Left ventricle myocardium inferior (tissue), 1 donor: ENCODE results near the gene CNNM4. TPM values are rescaled to one million over a fixed set of nuclear protein-coding genes. Genes with fewer than 3 reads are reported as not detected.

Experiments used
- DNase-seq: peaks from one replicate; pipeline ENCODE4 v3.0.0-alpha.2; 2020
- H3K27ac ChIP-seq: fragments of 200-600 bp; replicated peaks from 2 replicates; pipeline ENCODE4 v1.8.0; 2021
- H3K27me3 ChIP-seq: fragments of 200-600 bp; 2 replicates; pipeline ENCODE4 v1.8.0; 2021; ENCODE audit warnings: low read depth
- H3K36me3 ChIP-seq: fragments of 200-600 bp; 2 replicates; pipeline ENCODE4 v1.8.0; 2021
- H3K4me1 ChIP-seq: fragments of 200-600 bp; 2 replicates; pipeline ENCODE4 v1.8.0; 2021
- H3K4me3 ChIP-seq: fragments of 200-600 bp; 2 replicates; pipeline ENCODE4 v1.8.0; 2021; ENCODE audit warnings: mild to moderate bottlenecking, moderate library complexity
- H3K9me3 ChIP-seq: fragments of 200-600 bp; replicated peaks from 2 replicates; pipeline ENCODE4 v1.8.0; 2021
- CTCF ChIP-seq: fragments of 200-600 bp; IDR thresholded peaks from 2 replicates; pipeline ENCODE4 v1.8.0; 2021; ENCODE audit warnings: antibody characterized with exemption, mild to moderate bottlenecking, borderline replicate concordance
- intact Hi-C: fragments of 100-400 bp; cut with micrococcal nuclease; formaldehyde crosslinking; loops from one replicate; pipeline ENCODE4 v1.11.0; 2022
- total RNA-seq: library from RNA; stranded (reverse); fragmentation: NEBNext Ultra II Directional; extraction: Animal tissue kit (Norgen Biotek cat#: 25700); gene quantifications from one replicate; pipeline ENCODE4 v1.2.1, GENCODE V29; 2021
- donor health status: DM: no; HTN: yes; CAD: no; lungs with severe emphysema.

Gene CNNM4
- total RNA-seq, 1 donor from 2014 or later: 28.9 TPM

- H3K27me3 ChIP-seq: no peaks in the 10 kb centered on the region
- H3K36me3 ChIP-seq: peaks cover 67% of the 10 kb centered on the region
- peaks cover 55% of the 10 kb centered on the region for H3K4me1 ChIP-seq
Measured at GRCh38 chr2:96824079-96824870, 63.6 kb downstream of the CNNM4 start.

GRCh38 chr2:96825057-96825456 is 64.4 kb downstream of the CNNM4 start:
- H3K36me3 ChIP-seq: peaks cover 74% of the 10 kb centered on the region
- intact Hi-C loops: no loop called here

More at GRCh38 chr2:96824079-96824870, 63.6 kb downstream of the CNNM4 start:
- DNase-seq: no peak
- no peak overlapping the region for H3K4me3 ChIP-seq
- no peak for TF ChIP-seq CTCF
- no peaks in the 10 kb centered on the region for H3K9me3 ChIP-seq
- intact Hi-C loops: no loop called here
- no peak overlapping the region for H3K27ac ChIP-seq

GRCh38 chr2:96826546-96827278 is 66.0 kb downstream of the CNNM4 start:
- no peak for DNase-seq
- Histone ChIP-seq H3K4me1 (peaks cover 35% of the 10 kb centered on the region), H3K9me3 (no peaks in the 10 kb centered on the region), H3K27ac (no peak overlapping the region), H3K4me3 (no peak overlapping the region), H3K36me3 (peaks cover 87% of the 10 kb centered on the region), H3K27me3 (no peaks in the 10 kb centered on the region)
- no peak for TF ChIP-seq CTCF
- intact Hi-C loops: no loop called here

More at GRCh38 chr2:96825057-96825456, 64.4 kb downstream of the CNNM4 start:
- Histone ChIP-seq H3K9me3 (no peaks in the 10 kb centered on the region), H3K27me3 (no peaks in the 10 kb centered on the region), H3K4me3 (no peak overlapping the region), H3K27ac (no peak overlapping the region), H3K4me1 (peaks cover 47% of the 10 kb centered on the region)
- no peak for TF ChIP-seq CTCF
- DNase-seq: no peak

- Histone ChIP-seq H3K4me1 (peaks cover 32% of the 10 kb centered on the region), H3K27ac (no peak overlapping the region), H3K36me3 (peaks cover 91% of the 10 kb centered on the region), H3K9me3 (no peaks in the 10 kb centered on the region), H3K27me3 (no peaks in the 10 kb centered on the region), H3K4me3 (no peak overlapping the region)
- intact Hi-C loops: no loop called here
- no peak for DNase-seq
- no peak for TF ChIP-seq CTCF
Measured at GRCh38 chr2:96828436-96828835, 67.7 kb downstream of the CNNM4 start.

GRCh38 chr2:96828874-96829273 is 68.2 kb downstream of the CNNM4 start:
- no peak for TF ChIP-seq CTCF
- DNase-seq: no peak
- Histone ChIP-seq H3K27me3 (no peaks in the 10 kb centered on the region), H3K36me3 (peaks cover 89% of the 10 kb centered on the region), H3K27ac (no peak overlapping the region), H3K9me3 (no peaks in the 10 kb centered on the region), H3K4me1 (peaks cover 30% of the 10 kb centered on the region), H3K4me3 (no peak overlapping the region)
- intact Hi-C loops: no loop called here
